ENCODE data around the gene CFAP92. TPM values are rescaled to one million over a fixed set of nuclear protein-coding genes. Genes with fewer than 3 reads are reported as not detected.
"Not testable (repeated sequence)": the region's sequence is repeated elsewhere in the genome, so short reads cannot be mapped to it uniquely, and the experiment has no call there.

Gene CFAP92
- total and polyA plus RNA-seq, 4 experiments from 2014 or later, result 0.38 to 0.47 TPM; not detected in 2

DNA sequence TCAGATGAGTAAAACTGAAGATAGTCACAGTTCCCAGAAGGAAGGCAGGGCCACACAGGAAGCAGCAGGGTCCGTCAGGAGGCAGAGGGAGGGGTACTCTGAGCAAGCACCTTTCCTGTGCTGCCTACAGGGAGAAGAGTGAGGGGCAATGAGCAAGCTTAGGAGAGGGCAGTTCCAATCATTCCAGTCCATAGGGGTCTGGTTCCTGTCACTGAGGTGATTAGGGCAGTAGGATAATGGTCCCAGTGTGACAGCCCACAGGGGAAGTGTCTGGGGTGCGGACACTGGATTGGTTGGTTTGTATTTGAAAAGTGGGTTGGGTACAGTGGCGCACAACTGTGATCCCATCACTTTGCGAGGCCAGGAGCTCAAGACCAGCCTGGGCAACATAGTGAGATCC is 121.6 kb downstream of the CFAP92 start:
- intact Hi-C loops (cut with micrococcal nuclease), result no loop called here
- H3K27ac ChIP-seq (ENCODE audit: low read depth, low read length), result no peak overlapping the region
- no peak overlapping the region for H3K27ac Mint-ChIP-seq
- no peaks in the 10 kb centered on the region for H3K36me3 Mint-ChIP-seq
- CTCF ChIA-PET (ENCODE audit: partially characterized antibody), result interaction anchor here (1.0 to 1.4 kb wide), 3 partner anchors 25 to 255 kb away, joined by 3 read pairs; no protein-coding TSS in a partner anchor
- H3K4me3 Mint-ChIP-seq, result no peak overlapping the region
- no peaks in the 10 kb centered on the region for H3K27me3 Mint-ChIP-seq
- POLR2A ChIA-PET (ENCODE audit: partially characterized antibody), result no interaction called here
- H3K36me3 ChIP-seq (ENCODE audit: insufficient read depth, low read length), result no peaks in the 10 kb centered on the region
- no peaks in the 10 kb centered on the region for H3K27me3 ChIP-seq (ENCODE audit: insufficient read depth, low read length)
- no peaks in the 10 kb centered on the region for H3K9me3 ChIP-seq (ENCODE audit: control insufficient read depth in 1 of 2, low read length in 2 of 2)
- H3K4me3 ChIP-seq (ENCODE audit: low read length in 2 of 2), result no peak overlapping the region
- peaks cover 4 to 19% (median 7%) of the 10 kb centered on the region in 4 donors for H3K4me1 Mint-ChIP-seq
- no peak for DNase-seq
- H3K4me1 ChIP-seq (ENCODE audit: insufficient read depth, low read length), result no peaks in the 10 kb centered on the region
- no peaks in the 10 kb centered on the region for H3K9me3 Mint-ChIP-seq

DNA sequence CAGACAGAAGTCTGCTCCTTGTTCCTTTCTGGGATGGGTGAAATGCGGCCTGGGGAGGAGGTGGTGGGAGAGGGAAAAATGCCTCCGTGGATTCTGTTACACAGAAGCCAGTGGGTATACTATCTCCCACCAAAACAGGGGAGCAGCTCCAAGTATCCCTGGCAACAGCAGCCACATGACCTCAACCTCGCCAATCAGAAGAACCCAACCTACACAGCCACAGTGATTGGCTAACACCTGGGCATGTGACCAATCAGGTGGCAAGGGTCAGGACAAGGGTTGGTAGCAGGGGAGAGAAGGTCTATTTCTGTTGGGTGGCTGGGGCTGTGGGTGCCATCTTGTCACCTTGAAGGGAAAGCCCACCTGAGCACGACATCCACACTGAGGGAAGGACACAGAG is 123.5 kb downstream of the CFAP92 start:
- H3K9me3 ChIP-seq (ENCODE audit: control insufficient read depth in 1 of 2, low read length in 2 of 2), result no peaks in the 10 kb centered on the region
- H3K4me1 Mint-ChIP-seq, result peaks cover under 1 to 9% (median under 1%) of the 10 kb centered on the region in 4 donors
- no peaks in the 10 kb centered on the region for H3K36me3 ChIP-seq (ENCODE audit: insufficient read depth, low read length)
- H3K27ac ChIP-seq (ENCODE audit: low read depth, low read length), result no peak overlapping the region
- POLR2A ChIA-PET (ENCODE audit: partially characterized antibody), result interaction anchor here (2.4 kb wide), 1 partner anchor 9 kb away, joined by 7 read pairs; the partner anchor contains the start of gene ACAD9
- no peak for DNase-seq
- CTCF ChIA-PET (ENCODE audit: partially characterized antibody), result interaction anchor here (0.6 to 0.9 kb wide), 2 partner anchors 54 to 184 kb away, joined by 3 read pairs; no protein-coding TSS in a partner anchor
- no peaks in the 10 kb centered on the region for H3K9me3 Mint-ChIP-seq
- no peaks in the 10 kb centered on the region for H3K4me1 ChIP-seq (ENCODE audit: insufficient read depth, low read length)
- H3K36me3 Mint-ChIP-seq, result no peaks in the 10 kb centered on the region
- no peak overlapping the region for H3K4me3 Mint-ChIP-seq
- intact Hi-C loops (cut with micrococcal nuclease), result no loop called here
- no peak overlapping the region for H3K4me3 ChIP-seq (ENCODE audit: low read length in 2 of 2)
- H3K27me3 Mint-ChIP-seq, result no peaks in the 10 kb centered on the region
- no peaks in the 10 kb centered on the region for H3K27me3 ChIP-seq (ENCODE audit: insufficient read depth, low read length)
- no peak overlapping the region for H3K27ac Mint-ChIP-seq

DNA sequence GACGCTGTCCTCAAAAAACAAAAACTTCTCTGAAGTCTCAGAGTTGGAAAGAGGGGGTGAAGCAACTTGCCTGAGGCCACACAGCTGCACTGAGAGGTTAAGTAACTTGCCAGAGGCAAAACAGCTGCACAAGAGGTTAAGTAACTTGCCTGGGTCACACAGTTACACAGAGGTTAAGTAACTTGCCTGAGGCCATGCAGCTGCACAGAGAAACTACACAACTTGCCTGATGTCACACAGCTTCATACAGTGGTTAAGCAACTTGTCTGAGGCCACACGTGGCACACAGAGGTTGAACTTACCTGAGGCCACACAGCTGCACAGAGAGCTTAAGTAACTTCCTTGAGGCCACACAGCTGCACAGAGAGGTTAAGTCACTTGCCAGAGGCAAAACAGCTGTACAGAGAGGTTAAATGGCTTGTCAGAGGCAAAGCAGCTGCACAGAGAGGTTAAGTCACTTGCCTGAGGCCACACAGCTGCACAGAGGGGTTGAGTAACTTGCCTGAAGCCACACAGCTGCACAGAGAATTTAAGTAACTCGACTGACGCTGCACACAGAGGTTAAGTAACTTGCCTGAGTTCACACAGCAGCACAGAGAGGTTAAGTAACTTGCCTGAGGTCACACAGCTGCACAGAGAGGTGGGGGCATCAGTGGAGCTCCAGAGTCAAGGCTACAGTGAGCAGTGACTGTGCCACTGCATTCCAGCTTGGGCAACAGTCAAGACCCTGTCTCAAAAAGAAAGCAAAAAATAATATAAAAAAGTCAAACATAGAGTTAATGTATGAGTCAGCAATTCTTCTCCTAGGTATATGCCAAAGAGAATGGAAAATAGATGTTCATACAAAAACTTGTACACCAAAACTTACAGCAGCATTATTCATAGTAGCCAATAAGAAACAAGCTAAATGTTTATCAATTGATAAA is 126.4 kb downstream of the CFAP92 start:
- H3K27me3 Mint-ChIP-seq, result no peaks in the 10 kb centered on the region
- H3K27me3 ChIP-seq (ENCODE audit: insufficient read depth, low read length), result no peaks in the 10 kb centered on the region
- no peaks in the 10 kb centered on the region for H3K36me3 ChIP-seq (ENCODE audit: insufficient read depth, low read length)
- no peak overlapping the region for H3K27ac ChIP-seq (ENCODE audit: low read depth, low read length)
- no peaks in the 10 kb centered on the region for H3K4me1 Mint-ChIP-seq
- DNase-seq, result no peak
- intact Hi-C loops (cut with micrococcal nuclease), result no loop called here
- no peaks in the 10 kb centered on the region for H3K9me3 Mint-ChIP-seq
- H3K36me3 Mint-ChIP-seq, result no peaks in the 10 kb centered on the region
- POLR2A ChIA-PET (ENCODE audit: partially characterized antibody), result no interaction called here
- CTCF ChIA-PET (ENCODE audit: partially characterized antibody), result interaction anchor here (0.9 to 1.7 kb wide), 4 partner anchors 10 to 250 kb away, joined by 3 to 6 read pairs (median 4); no protein-coding TSS in a partner anchor
- no peaks in the 10 kb centered on the region for H3K9me3 ChIP-seq (ENCODE audit: control insufficient read depth in 1 of 2, low read length in 2 of 2)
- peak overlapping the region in 1 of 7 donors; percentile 41 for H3K27ac Mint-ChIP-seq
- no peaks in the 10 kb centered on the region for H3K4me1 ChIP-seq (ENCODE audit: insufficient read depth, low read length)
- H3K4me3 Mint-ChIP-seq, result no peak overlapping the region
- H3K4me3 ChIP-seq (ENCODE audit: low read length in 2 of 2), result no peak overlapping the region

DNA sequence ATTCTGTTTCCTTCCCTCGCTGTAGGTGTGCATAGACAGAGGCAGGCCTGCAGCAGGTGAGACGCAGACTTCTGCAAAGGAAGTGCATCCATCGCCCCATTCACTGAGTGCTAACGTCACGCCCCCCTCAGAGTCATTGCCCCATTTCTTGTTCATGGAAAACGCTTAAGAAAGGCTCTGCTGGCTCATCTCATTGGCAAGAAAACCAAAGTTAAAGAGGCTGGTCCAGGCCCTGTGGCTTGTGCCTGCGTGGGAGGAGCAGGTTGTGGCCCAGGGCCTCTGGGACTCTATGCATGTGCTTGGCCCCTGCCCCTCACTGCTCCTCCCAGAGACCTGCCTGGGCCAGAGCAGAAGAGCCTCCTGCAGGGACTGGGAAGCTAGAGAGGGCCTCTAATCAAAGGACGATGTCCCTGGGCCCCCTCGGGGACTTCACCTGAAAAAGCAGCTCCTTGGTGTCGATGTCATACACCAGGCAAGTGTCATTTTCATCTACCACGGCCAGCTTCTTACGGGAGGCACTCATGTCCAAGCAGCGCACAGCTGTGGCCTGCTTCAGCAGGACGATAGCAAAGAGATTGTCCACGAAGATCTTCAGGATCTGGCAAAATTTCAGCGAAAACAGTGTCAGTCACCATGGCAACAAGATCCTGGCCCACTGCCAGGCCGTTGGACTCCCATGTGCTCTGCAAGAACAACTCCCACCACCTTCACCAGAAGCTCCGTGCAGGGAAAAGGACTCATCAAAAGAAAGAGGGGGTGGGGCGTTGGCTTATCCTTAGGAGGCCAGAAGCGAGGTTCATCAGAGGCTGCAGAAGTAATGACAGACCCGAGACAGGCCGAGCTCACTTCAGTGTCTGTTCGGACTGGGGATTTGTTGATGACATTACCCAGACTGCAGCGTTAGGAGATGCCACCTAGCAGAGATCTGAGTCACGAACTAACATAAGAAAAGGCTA is 128.7 kb downstream of the CFAP92 start:
- H3K4me3 Mint-ChIP-seq; POLR2A ChIA-PET (ENCODE audit: partially characterized antibody): not testable (repeated sequence)
- CTCF ChIA-PET (ENCODE audit: partially characterized antibody), result interaction anchor here (0.9 kb wide), 1 partner anchor 28 kb away, joined by 3 read pairs; no protein-coding TSS in a partner anchor

DNA sequence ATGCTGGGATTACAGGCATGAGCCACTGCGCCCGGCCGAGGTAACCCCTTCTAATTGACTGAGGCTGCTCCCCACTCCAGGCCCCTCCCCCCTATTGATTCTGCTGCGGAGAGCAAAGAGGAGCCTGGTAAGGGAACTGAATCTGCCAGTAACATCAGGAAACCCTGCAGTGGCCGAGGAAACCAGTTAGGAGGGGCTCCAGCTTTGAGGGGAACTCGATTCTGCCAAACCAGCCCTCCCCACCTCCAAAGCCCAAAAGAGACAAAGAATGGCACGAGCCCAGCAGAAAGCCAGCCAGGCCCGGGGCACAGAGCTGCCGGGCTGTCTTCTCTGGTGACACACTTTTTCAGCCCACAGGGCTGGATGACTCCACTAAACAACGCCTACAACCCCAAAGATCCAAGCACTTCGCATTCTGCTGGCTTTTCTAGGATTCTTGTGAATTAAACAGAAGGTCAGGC is 129.5 kb downstream of the CFAP92 start:
- POLR2A ChIA-PET (ENCODE audit: partially characterized antibody), result no interaction called here
- Mint-ChIP-seq H3K4me1 (no peaks in the 10 kb centered on the region), H3K9me3 (peaks cover 0 to 22% (median 18%) of the 10 kb centered on the region in 8 donors), H3K4me3 (no peak overlapping the region), H3K27me3 (no peaks in the 10 kb centered on the region), H3K27ac (peak overlapping the region in 2 of 7 donors; percentile 22 to 24), H3K36me3 (peaks cover 2 to 14% of the 10 kb centered on the region in 2 donors)
- Histone ChIP-seq H3K4me1 (ENCODE audit: insufficient read depth, low read length) (no peaks in the 10 kb centered on the region), H3K9me3 (ENCODE audit: control insufficient read depth in 1 of 2, low read length in 2 of 2) (peaks cover 0 to 16% of the 10 kb centered on the region in 2 donors), H3K27me3 (ENCODE audit: insufficient read depth, low read length) (no peaks in the 10 kb centered on the region), H3K4me3 (ENCODE audit: low read length in 2 of 2) (no peak overlapping the region), H3K36me3 (ENCODE audit: insufficient read depth, low read length) (no peaks in the 10 kb centered on the region), H3K27ac (ENCODE audit: low read depth, low read length) (no peak overlapping the region)
- intact Hi-C loops (cut with micrococcal nuclease), result no loop called here
- DNase-seq, result no peak
- CTCF ChIA-PET (ENCODE audit: partially characterized antibody), result no interaction called here

More for the DNA sequence above, 128.7 kb downstream of the CFAP92 start:
- H3K36me3 ChIP-seq (ENCODE audit: insufficient read depth, low read length); intact Hi-C loops (cut with micrococcal nuclease); H3K27me3 Mint-ChIP-seq; H3K27ac Mint-ChIP-seq; H3K4me1 ChIP-seq (ENCODE audit: insufficient read depth, low read length); H3K4me1 Mint-ChIP-seq; H3K27me3 ChIP-seq (ENCODE audit: insufficient read depth, low read length); H3K27ac ChIP-seq (ENCODE audit: low read depth, low read length); DNase-seq; H3K9me3 ChIP-seq (ENCODE audit: control insufficient read depth in 1 of 2, low read length in 2 of 2); H3K4me3 ChIP-seq (ENCODE audit: low read length in 2 of 2): not testable (repeated sequence)
- peaks cover 0 to 15% (median 12%) of the 10 kb centered on the region in 8 donors for H3K9me3 Mint-ChIP-seq
- peaks cover 2 to 14% of the 10 kb centered on the region in 2 donors for H3K36me3 Mint-ChIP-seq

DNA sequence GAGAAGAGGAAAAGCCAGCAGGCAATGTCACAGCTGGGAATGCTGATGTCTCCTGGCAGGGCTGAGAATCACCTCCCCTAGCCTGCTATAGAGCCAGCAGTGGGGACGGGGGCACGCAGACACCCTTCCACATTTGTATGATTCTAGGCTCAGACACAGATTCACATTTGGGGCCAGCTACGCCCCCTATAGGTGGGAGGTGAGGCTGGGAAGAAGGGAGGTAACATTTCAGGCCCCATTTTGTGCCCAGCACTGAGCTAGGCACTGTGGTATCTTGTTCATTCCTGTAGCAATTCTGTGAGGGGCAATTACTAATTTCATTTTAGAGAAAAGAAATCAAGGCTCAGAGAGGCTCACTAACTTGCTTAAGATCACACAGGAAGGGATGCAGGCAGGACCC is 130.3 kb downstream of the CFAP92 start:
- Mint-ChIP-seq H3K36me3 (peaks cover 2 to 14% of the 10 kb centered on the region in 2 donors), H3K4me3 (no peak overlapping the region), H3K27me3 (no peaks in the 10 kb centered on the region), H3K4me1 (no peaks in the 10 kb centered on the region), H3K9me3 (peaks cover 0 to 30% (median 24%) of the 10 kb centered on the region in 8 donors), H3K27ac (no peak overlapping the region)
- CTCF ChIA-PET (ENCODE audit: partially characterized antibody), result interaction anchor here (0.9 kb wide), 1 partner anchor 353 kb away, joined by 3 read pairs; no protein-coding TSS in a partner anchor
- intact Hi-C loops (cut with micrococcal nuclease), result no loop called here
- POLR2A ChIA-PET (ENCODE audit: partially characterized antibody), result no interaction called here
- H3K27me3 ChIP-seq (ENCODE audit: insufficient read depth, low read length), result no peaks in the 10 kb centered on the region
- H3K4me1 ChIP-seq (ENCODE audit: insufficient read depth, low read length), result no peaks in the 10 kb centered on the region
- H3K36me3 ChIP-seq (ENCODE audit: insufficient read depth, low read length), result no peaks in the 10 kb centered on the region
- DNase-seq, result no peak
- H3K9me3 ChIP-seq (ENCODE audit: control insufficient read depth in 1 of 2, low read length in 2 of 2), result peaks cover 0 to 24% of the 10 kb centered on the region in 2 donors
- H3K4me3 ChIP-seq (ENCODE audit: low read length in 2 of 2), result no peak overlapping the region
- H3K27ac ChIP-seq (ENCODE audit: low read depth, low read length), result no peak overlapping the region
